ENCODE measurements around the gene BAMBI.

BAMBI gene

GRCh38 chr10:28674782-28675181, 2.5 kb upstream of the BAMBI start:
- peaks cover 1 to 13% (median 5%) of the 10 kb centered on the region in 5 donors for H3K27me3 ChIP-seq (ENCODE audit: control insufficient read depth in 5 of 5, insufficient read depth in 4 of 5, low read length in 5 of 5)
- peaks cover 0 to 31% (median 29%) of the 10 kb centered on the region in 5 donors for H3K4me1 ChIP-seq (ENCODE audit: control insufficient read depth in 5 of 5, insufficient read depth in 5 of 5, low read length in 5 of 5)
- H3K27ac ChIP-seq (ENCODE audit: low read depth, low read length) = no peak overlapping the region
- H3K9me3 ChIP-seq (ENCODE audit: control insufficient read depth in 5 of 5, low read length in 5 of 5) = no peaks in the 10 kb centered on the region
- no peak overlapping the region for H3K9ac ChIP-seq (ENCODE audit: low read length in 5 of 5)
- H3K4me3 ChIP-seq (ENCODE audit: low read depth in 1 of 5, low read length in 5 of 5) = no peak overlapping the region
- H3K36me3 ChIP-seq (ENCODE audit: control insufficient read depth in 5 of 5, insufficient read depth in 5 of 5, low read length in 5 of 5) = no peaks in the 10 kb centered on the region

GRCh38 chr10:28676326-28676967, 874 bp upstream of the BAMBI start:
- Histone ChIP-seq H3K9me3 (ENCODE audit: control insufficient read depth in 5 of 5, low read length in 5 of 5) (no peaks in the 10 kb centered on the region), H3K4me3 (ENCODE audit: low read depth in 1 of 5, low read length in 5 of 5) (peak overlapping the region; percentile 58 to 84 (median 68)), H3K9ac (ENCODE audit: low read length in 5 of 5) (peak overlapping the region in 4 of 5 donors; percentile 49 to 67 (median 59)), H3K36me3 (ENCODE audit: control insufficient read depth in 5 of 5, insufficient read depth in 5 of 5, low read length in 5 of 5) (no peaks in the 10 kb centered on the region), H3K27ac (ENCODE audit: low read depth, low read length) (no peak overlapping the region), H3K4me1 (ENCODE audit: control insufficient read depth in 5 of 5, insufficient read depth in 5 of 5, low read length in 5 of 5) (peaks cover 0 to 46% (median 44%) of the 10 kb centered on the region in 5 donors), H3K27me3 (ENCODE audit: control insufficient read depth in 5 of 5, insufficient read depth in 4 of 5, low read length in 5 of 5) (peaks cover 0 to 6% (median 4%) of the 10 kb centered on the region in 5 donors)

- Histone ChIP-seq H3K36me3 (ENCODE audit: control insufficient read depth in 5 of 5, insufficient read depth in 5 of 5, low read length in 5 of 5) (peaks cover 0 to 6% (median 4%) of the 10 kb centered on the region in 5 donors), H3K9me3 (ENCODE audit: control insufficient read depth in 5 of 5, low read length in 5 of 5) (no peaks in the 10 kb centered on the region), H3K4me1 (ENCODE audit: control insufficient read depth in 5 of 5, insufficient read depth in 5 of 5, low read length in 5 of 5) (peaks cover 0 to 46% (median 44%) of the 10 kb centered on the region in 5 donors), H3K9ac (ENCODE audit: low read length in 5 of 5) (peak overlapping the region in 4 of 5 donors; percentile 60 to 78 (median 64)), H3K4me3 (ENCODE audit: low read depth in 1 of 5, low read length in 5 of 5) (peak overlapping the region; percentile 67 to 88 (median 71)), H3K27ac (ENCODE audit: low read depth, low read length) (no peak overlapping the region), H3K27me3 (ENCODE audit: control insufficient read depth in 5 of 5, insufficient read depth in 4 of 5, low read length in 5 of 5) (peaks cover 0 to 9% (median 4%) of the 10 kb centered on the region in 5 donors)
Observed at GRCh38 chr10:28677888-28678686, 766 bp downstream of the BAMBI start.

DNA sequence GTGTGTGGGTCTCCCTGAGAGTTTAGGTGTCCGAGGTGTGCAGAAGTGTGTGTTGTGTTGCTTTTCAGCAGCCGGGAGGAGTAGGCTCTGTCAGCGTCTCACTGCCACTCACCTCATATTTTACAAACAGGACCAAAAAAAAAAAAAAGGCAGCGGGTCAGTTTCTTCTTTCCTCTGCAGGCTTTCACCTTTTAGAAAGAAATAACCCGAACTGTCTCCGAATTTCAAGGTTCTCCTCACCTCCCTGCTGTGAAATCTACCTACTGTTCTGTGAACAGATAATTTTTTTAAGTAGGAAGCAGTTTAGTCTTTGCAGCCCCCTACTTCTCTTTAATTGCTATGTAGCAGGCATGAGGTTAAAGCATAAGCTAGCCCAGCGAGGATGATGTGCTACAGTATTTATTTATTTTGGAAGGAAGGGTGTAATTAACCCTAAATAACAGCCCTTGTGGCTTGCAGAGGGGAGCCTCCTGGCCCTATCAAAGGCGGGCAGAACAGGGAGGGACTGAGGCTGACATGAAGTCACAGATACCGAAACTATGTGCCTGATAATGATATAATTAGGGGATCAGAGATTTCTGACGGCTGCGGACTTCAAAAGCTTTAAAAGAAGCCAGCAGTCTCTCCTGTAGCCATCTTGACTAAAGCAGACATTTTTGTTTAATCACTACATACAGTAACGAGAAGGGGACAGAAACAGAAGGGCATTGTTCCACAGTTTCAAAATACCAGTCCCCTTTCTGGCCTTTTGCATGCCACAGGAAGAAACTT, 1.6 kb downstream of the BAMBI start:
- Histone ChIP-seq H3K27ac (ENCODE audit: low read depth, low read length) (no peak overlapping the region), H3K27me3 (ENCODE audit: control insufficient read depth in 5 of 5, insufficient read depth in 4 of 5, low read length in 5 of 5) (peaks cover 0 to 13% (median 4%) of the 10 kb centered on the region in 5 donors), H3K9ac (ENCODE audit: low read length in 5 of 5) (peak overlapping the region in 4 of 5 donors; percentile 30 to 78 (median 64))

GRCh38 chr10:28679581-28680357, 2.4 kb downstream of the BAMBI start:
- H3K4me1 ChIP-seq (ENCODE audit: control insufficient read depth in 5 of 5, insufficient read depth in 5 of 5, low read length in 5 of 5) = peaks cover 0 to 46% (median 44%) of the 10 kb centered on the region in 5 donors
- peaks cover 0 to 13% (median 4%) of the 10 kb centered on the region in 5 donors for H3K27me3 ChIP-seq (ENCODE audit: control insufficient read depth in 5 of 5, insufficient read depth in 4 of 5, low read length in 5 of 5)
- H3K27ac ChIP-seq (ENCODE audit: low read depth, low read length) = no peak overlapping the region
- no peaks in the 10 kb centered on the region for H3K9me3 ChIP-seq (ENCODE audit: control insufficient read depth in 5 of 5, low read length in 5 of 5)
- peak overlapping the region in 4 of 5 donors; percentile 23 to 88 (median 35) for H3K4me3 ChIP-seq (ENCODE audit: low read depth in 1 of 5, low read length in 5 of 5)
- peak overlapping the region in 3 of 5 donors; percentile 16 to 67 (median 17) for H3K9ac ChIP-seq (ENCODE audit: low read length in 5 of 5)
- H3K36me3 ChIP-seq (ENCODE audit: control insufficient read depth in 5 of 5, insufficient read depth in 5 of 5, low read length in 5 of 5) = peaks cover 0 to 7% (median 4%) of the 10 kb centered on the region in 5 donors

More for the DNA sequence above, 1.6 kb downstream of the BAMBI start:
- H3K4me1 ChIP-seq (ENCODE audit: control insufficient read depth in 5 of 5, insufficient read depth in 5 of 5, low read length in 5 of 5) = peaks cover 0 to 46% (median 44%) of the 10 kb centered on the region in 5 donors
- peak overlapping the region; percentile 67 to 88 (median 71) for H3K4me3 ChIP-seq (ENCODE audit: low read depth in 1 of 5, low read length in 5 of 5)
- no peaks in the 10 kb centered on the region for H3K9me3 ChIP-seq (ENCODE audit: control insufficient read depth in 5 of 5, low read length in 5 of 5)
- H3K36me3 ChIP-seq (ENCODE audit: control insufficient read depth in 5 of 5, insufficient read depth in 5 of 5, low read length in 5 of 5) = peaks cover 0 to 7% (median 4%) of the 10 kb centered on the region in 5 donors

DNA sequence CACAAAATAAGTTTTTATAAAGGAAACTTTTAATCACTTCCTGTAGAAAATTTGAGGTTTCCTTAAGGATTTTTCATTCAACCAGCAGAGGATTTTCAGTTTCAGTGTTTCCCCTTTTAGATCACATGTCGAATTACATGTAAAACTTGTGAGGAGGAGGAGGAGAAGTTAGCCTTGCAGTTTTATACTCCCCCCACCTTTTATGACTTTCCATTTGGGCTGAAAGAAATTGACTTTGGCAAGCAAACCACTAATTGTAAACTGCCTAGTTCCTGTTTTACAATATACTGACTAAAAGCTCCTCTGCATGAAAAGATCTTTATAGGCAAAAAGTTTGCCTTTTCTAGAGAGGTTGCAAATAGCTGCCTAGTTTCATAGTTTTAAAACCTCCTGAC, 3.0 kb downstream of the BAMBI start:
- Histone ChIP-seq H3K27ac (ENCODE audit: low read depth, low read length) (no peak overlapping the region), H3K4me1 (ENCODE audit: control insufficient read depth in 5 of 5, insufficient read depth in 5 of 5, low read length in 5 of 5) (peaks cover 0 to 46% (median 44%) of the 10 kb centered on the region in 5 donors)

DNA sequence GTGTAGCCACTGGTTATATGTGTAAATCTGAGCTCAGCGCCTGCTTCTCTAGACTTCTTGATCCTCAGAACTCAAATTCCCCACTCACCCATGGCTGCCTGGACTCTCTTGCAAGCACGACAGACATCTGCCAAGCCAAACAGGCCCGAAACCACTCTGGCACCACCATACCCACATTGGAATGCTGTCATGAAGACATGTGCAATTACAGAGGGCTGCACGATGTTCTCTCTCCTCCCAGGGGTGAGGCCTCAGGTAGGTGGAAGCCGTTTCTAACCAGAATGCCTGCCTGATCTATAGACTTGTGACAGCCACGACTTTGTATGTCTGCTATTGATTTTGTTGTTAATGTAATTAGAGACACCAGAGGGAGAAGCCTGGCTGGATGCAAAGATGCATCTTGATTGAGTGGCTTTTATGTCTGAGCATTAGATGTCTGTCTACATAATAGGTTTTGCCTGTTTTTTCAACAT, 4.0 kb downstream of the BAMBI start:
- H3K9ac ChIP-seq (ENCODE audit: low read length in 5 of 5) = no peak overlapping the region
- peaks cover 0 to 43% (median 43%) of the 10 kb centered on the region in 5 donors for H3K4me1 ChIP-seq (ENCODE audit: control insufficient read depth in 5 of 5, insufficient read depth in 5 of 5, low read length in 5 of 5)
- H3K4me3 ChIP-seq (ENCODE audit: low read depth in 1 of 5, low read length in 5 of 5) = no peak overlapping the region
- H3K27ac ChIP-seq (ENCODE audit: low read depth, low read length) = no peak overlapping the region
- H3K9me3 ChIP-seq (ENCODE audit: control insufficient read depth in 5 of 5, low read length in 5 of 5) = no peaks in the 10 kb centered on the region
- H3K36me3 ChIP-seq (ENCODE audit: control insufficient read depth in 5 of 5, insufficient read depth in 5 of 5, low read length in 5 of 5) = peaks cover 0 to 7% (median 4%) of the 10 kb centered on the region in 5 donors
- peaks cover 0 to 13% (median 0%) of the 10 kb centered on the region in 5 donors for H3K27me3 ChIP-seq (ENCODE audit: control insufficient read depth in 5 of 5, insufficient read depth in 4 of 5, low read length in 5 of 5)

More for the DNA sequence above, 3.0 kb downstream of the BAMBI start:
- H3K9me3 ChIP-seq (ENCODE audit: control insufficient read depth in 5 of 5, low read length in 5 of 5) = no peaks in the 10 kb centered on the region
- peaks cover 0 to 7% (median 4%) of the 10 kb centered on the region in 5 donors for H3K36me3 ChIP-seq (ENCODE audit: control insufficient read depth in 5 of 5, insufficient read depth in 5 of 5, low read length in 5 of 5)
- H3K27me3 ChIP-seq (ENCODE audit: control insufficient read depth in 5 of 5, insufficient read depth in 4 of 5, low read length in 5 of 5) = peaks cover 0 to 13% (median 2%) of the 10 kb centered on the region in 5 donors
- no peak overlapping the region for H3K9ac ChIP-seq (ENCODE audit: low read length in 5 of 5)
- peak overlapping the region in 2 of 5 donors; percentile 35 for H3K4me3 ChIP-seq (ENCODE audit: low read depth in 1 of 5, low read length in 5 of 5)

GRCh38 chr10:28681928-28682750, 4.8 kb downstream of the BAMBI start:
- H3K36me3 ChIP-seq (ENCODE audit: control insufficient read depth in 5 of 5, insufficient read depth in 5 of 5, low read length in 5 of 5) = peaks cover 0 to 7% (median 4%) of the 10 kb centered on the region in 5 donors
- no peak overlapping the region for H3K4me3 ChIP-seq (ENCODE audit: low read depth in 1 of 5, low read length in 5 of 5)
- H3K9me3 ChIP-seq (ENCODE audit: control insufficient read depth in 5 of 5, low read length in 5 of 5) = no peaks in the 10 kb centered on the region
- H3K4me1 ChIP-seq (ENCODE audit: control insufficient read depth in 5 of 5, insufficient read depth in 5 of 5, low read length in 5 of 5) = peaks cover 0 to 42% (median 38%) of the 10 kb centered on the region in 5 donors
- H3K27ac ChIP-seq (ENCODE audit: low read depth, low read length) = no peak overlapping the region
- no peak overlapping the region for H3K9ac ChIP-seq (ENCODE audit: low read length in 5 of 5)
- peaks cover 0 to 13% (median 0%) of the 10 kb centered on the region in 5 donors for H3K27me3 ChIP-seq (ENCODE audit: control insufficient read depth in 5 of 5, insufficient read depth in 4 of 5, low read length in 5 of 5)
